Memory B cell (primary cell): ENCODE data around the gene ECHS1.

ENCODE experiments used
- ATAC-seq: fragments of 150-1000 bp; cut with Tn5 transposase; 2 replicates; pipeline ENCODE4 v1.10.0; 2021; ENCODE audit warnings: low read depth, mild to moderate bottlenecking, moderate library complexity
- DNase-seq, 2 donors: peaks; one replicate each; pipeline ENCODE4 v3.0.0; 2022; ENCODE audit warnings: low spot score in 2 of 2
- H3K27ac Mint-ChIP-seq: one replicate; pipeline ENCODE4 v1.8.0; 2022; ENCODE audit warnings: mild to moderate bottlenecking, moderate library complexity, mixed read lengths
- H3K27me3 Mint-ChIP-seq: one replicate; pipeline ENCODE4 v1.8.0; 2022; ENCODE audit warnings: mixed read lengths
- H3K36me3 Mint-ChIP-seq: one replicate; pipeline ENCODE4 v1.8.0; 2022; ENCODE audit warnings: mild to moderate bottlenecking, mixed read lengths
- H3K4me1 Mint-ChIP-seq: one replicate; pipeline ENCODE4 v1.8.0; 2022; ENCODE audit warnings: mixed read lengths
- H3K4me3 Mint-ChIP-seq: one replicate; pipeline ENCODE4 v1.8.0; 2022; ENCODE audit warnings: mild to moderate bottlenecking, moderate library complexity, mixed read lengths
- H3K9me3 Mint-ChIP-seq: one replicate; pipeline ENCODE4 v1.8.0; 2022; ENCODE audit warnings: mixed read lengths

ECHS1 gene

DNA sequence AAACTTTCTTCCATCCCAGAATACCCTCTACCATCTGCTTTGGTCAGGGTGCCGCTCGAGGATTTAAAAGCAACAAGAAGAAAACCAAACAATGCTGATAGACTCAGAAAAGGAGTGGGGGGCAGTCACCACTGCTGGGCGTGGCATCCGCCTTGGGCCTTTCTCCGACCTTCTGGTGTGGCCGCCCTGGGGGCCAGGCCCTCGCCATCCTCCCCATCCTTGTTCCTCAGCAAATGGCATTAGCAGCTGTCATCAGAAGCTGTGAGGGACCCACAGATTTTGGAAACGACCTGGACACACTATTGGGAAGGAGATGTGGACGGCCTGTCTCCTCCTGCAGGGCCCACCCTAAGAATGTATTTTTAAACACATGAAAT is 60.4 kb downstream of the ECHS1 start:
- peaks cover 9% of the 10 kb centered on the region for H3K4me1 Mint-ChIP-seq
- H3K36me3 Mint-ChIP-seq: peaks cover 9% of the 10 kb centered on the region
- no peaks in the 10 kb centered on the region for H3K27me3 Mint-ChIP-seq
- no peak overlapping the region for H3K4me3 Mint-ChIP-seq
- no peak for ATAC-seq
- H3K27ac Mint-ChIP-seq: no peak overlapping the region
- DNase-seq: no peak
- no peaks in the 10 kb centered on the region for H3K9me3 Mint-ChIP-seq
